Measurements from ENCODE around the gene SPAG16.

SPAG16 gene

DNA sequence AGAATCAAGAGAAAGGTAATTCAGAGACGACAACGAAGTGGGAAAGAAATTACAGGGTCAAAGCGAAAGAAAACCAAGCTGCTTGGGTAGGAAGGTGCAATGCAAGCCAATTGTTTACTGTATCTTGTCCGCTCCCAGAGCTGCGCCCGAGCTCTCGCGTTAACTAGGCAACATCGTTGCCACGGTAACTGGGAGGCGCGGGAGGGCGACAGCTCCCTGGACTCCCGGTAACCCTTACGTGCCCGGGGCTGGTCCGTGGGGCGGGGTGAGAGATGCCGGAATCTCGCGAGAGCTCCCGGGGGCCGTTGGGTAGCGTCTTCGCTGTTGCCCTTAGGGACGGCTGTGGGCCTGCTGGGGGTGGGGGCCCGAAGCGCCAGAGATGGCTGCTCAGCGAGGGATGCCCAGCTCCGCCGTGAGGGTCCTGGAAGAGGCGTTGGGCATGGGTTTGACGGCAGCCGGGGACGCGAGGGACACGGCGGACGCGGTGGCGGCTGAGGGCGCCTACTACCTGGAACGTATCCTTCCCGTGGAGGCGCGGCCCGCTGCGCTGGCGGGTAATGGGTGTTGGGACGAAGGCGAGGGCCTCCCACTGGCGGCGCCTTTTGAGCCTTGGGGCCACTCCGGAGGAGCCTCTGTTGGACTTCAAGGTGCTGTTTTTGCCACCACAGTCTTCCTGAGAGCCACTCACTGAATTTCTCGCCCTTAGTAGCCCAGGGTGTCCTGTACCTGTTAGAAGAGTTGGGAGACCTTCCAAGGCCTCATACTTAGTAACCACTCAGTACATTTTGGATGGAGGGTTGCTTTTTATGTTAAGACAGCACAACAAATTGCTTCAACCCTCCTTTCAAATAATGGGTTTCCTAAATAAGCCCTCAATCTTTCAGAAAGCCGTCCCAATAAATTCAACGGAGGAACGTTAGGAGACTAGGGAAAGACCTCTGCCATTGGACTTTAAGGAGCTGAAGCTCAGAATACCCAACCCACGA is at the start of gene SPAG16:
TSS of gene SPAG16 (plus strand) at position 360 of the 986 bp plus-strand sequence.
- DNase-seq (ENCODE audit: extremely low read depth in 1 of 2, low read depth in 1 of 2): peak; percentile 92

DNA sequence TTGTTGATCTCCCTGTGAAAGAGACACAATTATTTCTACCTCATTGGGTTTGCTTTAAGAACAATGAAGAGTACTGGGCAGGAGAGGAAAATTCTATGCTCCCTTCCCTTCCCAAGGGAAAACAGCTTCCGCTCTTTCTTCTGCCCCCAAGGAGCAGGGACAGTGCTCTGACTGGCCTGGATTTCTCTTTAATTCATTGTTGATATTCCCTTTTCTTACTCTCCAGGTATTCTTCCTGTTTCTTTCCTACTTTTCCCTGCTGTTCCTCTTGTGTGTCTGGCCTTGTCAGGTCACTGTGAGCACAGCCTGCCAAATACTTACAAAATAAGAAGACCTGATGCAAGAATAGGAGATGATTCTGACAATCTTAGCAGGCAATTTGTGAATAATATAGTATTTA is 49.6 kb upstream of the SPAG16 start:
- DNase-seq (ENCODE audit: extremely low read depth in 1 of 2, low read depth in 1 of 2): no peak

DNA sequence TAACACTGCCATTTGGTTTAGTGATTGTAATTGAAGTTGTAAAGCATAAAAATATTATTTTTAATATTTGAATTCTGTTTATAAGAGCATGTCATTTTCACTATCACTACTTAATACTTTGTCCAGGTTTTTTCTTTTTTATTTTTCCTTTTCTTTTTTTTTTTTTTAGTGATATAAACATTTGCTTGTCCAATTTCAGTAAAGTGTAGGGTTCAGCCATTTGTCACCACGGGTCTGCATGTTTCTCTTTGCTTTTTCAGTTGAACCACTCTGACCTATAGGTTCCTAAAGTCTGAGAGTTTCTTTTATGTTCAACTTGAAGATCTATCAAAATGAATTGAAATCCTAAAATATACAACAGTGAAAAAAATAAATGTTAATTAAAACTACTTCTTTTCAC is 48.5 kb upstream of the SPAG16 start:
- no peak for DNase-seq (ENCODE audit: extremely low read depth in 1 of 2, low read depth in 1 of 2)

DNA sequence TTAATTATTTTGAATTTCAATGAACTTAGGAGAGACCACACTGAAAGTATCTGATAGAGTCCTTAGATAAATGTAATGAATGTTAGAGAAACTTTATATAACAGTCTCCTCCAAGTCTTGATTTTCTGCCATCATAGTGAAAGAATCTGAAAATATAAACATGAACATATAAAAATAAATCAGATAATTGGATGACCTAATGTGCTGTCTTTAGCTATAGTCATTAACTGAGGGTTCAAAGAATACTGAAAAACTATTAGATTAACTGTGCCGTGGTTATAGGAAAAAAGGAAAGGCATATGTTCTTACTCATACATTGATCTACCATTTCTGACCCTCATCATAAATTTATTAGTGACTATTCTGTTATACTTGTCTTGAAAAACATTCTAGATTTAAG is 47.0 kb upstream of the SPAG16 start:
- DNase-seq (ENCODE audit: extremely low read depth in 1 of 2, low read depth in 1 of 2): no peak

DNA sequence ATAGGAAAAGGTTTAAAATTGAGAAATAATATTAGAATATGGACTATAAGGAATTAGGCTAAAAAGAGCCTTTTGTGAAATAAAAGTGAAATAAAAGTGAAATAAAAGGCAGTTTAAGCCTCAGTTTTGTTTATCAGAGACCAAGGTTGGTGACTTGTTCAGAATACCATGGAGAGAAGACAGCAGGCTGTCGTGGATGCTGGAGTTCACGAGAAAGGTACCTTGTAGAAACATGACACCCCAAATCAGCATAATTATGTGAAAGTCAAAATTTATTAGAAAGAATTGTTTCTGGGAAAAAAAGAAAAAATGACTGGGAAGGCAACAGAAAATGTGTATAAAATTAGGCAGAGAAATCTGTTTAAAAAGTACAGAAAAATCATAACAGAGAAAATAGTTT is 46.5 kb upstream of the SPAG16 start:
- DNase-seq (ENCODE audit: extremely low read depth in 1 of 2, low read depth in 1 of 2): no peak

DNA sequence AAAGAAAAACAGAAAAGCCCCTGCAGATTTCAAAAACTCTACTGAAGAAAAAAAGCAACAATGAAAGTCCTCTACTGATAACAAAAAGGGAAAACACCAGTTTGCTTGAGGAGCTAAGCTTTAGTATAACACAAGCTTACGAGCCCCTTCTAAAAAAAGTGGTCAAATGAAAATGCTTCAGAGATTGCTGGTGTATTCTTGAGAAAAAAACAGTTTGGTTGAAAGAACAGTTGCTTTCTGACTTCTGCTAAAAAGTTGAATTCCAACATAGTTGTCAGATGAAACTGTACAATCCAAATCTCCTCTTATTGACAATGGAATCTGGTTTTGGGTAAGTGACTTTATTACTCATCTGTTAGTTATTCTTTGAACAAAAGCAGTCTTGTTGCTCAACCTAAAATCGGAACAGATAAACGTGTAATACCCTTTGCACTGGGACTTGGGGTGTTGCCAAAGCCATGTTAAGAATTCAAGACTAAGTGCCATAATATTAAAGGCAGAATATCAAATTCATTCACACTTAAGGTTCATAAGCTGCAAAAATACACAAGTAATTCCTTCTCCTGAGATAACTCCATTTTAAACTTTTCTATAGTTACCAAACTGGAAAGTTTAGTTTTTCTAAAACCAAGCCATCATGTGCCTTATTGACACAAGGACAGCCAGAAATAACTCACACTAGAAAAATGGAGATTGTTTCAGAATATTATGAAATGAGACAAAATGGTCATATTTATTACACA is 45.3 kb upstream of the SPAG16 start:
- no peak for DNase-seq (ENCODE audit: extremely low read depth in 1 of 2, low read depth in 1 of 2)

DNA sequence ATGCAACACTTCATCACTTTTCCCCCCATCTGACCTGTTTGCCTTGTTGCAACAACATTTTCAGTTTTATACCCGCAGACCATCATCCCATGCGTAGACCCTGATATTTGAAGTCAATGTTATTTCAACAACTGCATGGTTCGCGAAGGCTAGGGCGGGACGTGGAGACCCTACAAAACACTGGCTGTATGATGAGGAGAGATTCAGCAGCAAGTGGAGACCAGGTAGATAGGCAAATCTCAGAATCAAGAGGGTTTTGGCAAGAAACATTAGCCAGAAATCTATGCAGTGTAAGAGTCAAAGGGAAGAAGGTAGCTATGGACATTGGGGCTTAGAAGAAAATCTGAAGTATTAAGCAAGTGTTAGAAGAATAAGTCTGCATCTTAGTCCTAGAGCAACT is 42.4 kb upstream of the SPAG16 start:
- no peak for DNase-seq (ENCODE audit: extremely low read depth in 1 of 2, low read depth in 1 of 2)

DNA sequence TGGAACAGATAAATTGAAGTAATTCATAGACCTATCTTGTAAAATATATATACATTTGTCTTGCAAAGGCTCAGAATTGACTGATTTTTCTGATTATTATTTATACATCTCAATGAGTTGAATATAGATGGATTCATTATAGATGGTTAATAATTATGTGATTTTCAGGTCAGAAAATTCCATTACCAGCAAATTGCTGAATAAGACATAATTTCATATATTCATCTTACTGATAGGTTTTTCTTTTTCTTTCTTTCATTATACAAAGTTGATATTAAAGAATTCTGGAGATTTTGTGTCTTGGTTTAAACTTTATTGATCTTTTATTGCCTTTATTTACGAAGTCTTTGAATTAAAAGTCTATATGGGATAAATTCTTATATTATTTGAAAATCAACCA is 41.6 kb upstream of the SPAG16 start:
- no peak for DNase-seq (ENCODE audit: extremely low read depth in 1 of 2, low read depth in 1 of 2)

DNA sequence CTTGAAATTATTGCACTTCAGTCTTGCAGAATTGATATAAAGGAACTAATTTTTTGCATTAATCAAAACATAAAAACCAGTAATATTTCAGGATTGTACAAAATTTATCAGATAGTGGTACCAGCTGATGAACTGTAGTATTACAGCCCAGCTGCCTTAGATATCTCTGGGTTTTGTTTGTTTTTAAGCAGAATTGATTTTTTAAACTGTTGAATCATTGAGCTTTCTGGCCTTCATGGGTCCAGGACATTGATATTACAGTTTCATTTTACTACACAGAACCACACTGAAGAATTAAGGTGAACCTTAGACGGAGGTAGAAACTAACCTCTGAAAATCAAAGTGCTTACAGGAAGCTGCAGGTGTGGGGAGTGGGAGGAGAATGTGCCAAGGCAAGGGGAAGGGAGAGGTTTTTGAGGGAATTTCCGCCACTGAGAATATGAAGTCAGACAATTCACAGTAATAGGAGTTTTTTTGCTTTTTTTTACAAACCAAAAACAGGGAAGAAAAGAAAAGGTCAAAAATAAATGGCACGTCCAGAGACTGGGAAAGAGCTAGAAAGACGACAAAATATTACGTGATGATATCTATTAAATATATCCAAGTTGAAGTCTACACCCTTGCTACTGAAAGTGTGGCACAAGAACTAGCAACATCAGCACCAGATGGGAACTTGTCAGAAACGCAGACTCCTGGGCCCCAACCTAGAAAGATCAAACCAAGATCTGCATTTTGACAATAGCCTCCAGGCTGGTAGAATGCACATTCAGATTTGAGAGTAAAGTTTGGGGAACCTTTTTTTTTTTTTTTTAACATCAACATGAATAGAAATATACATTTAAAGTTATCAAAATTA is 40.8 kb upstream of the SPAG16 start:
- no peak for DNase-seq (ENCODE audit: extremely low read depth in 1 of 2, low read depth in 1 of 2)

DNA sequence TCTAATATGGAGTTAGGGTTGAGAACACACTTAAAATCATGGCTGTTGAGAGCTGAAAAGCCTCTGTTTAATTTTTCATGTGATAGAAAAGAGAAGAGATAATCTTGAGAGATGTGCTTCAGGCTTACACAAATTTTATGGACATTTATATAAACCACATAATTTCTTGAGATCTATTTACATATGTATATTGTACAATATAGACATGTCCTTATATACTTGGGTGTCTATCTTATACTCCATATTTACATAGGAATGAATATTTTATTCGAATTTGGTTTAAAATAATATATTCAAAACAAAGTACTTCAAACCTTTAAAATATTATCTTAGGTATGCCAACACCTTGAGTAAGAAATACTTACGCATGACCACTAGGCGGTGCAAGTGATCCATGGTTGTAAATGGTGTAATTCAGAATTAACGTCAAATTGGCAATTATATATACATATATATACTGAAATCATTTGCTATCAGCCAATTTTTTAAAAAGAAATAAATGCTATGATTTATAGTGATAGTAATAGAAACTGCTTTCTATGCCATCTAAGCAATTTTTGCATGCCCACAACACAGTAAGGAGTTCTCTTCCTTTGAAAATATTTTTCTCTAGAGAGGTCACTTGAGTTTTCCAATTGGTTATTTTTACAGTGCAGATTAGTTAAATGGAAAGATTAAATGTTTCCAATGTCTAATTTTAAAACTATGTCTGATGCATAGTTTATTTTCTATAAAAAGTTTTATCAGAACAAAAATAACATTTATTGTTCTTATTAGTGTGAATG is 37.6 kb upstream of the SPAG16 start:
- DNase-seq (ENCODE audit: extremely low read depth in 1 of 2, low read depth in 1 of 2): peak in 1 of 2 donors; percentile 35

DNA sequence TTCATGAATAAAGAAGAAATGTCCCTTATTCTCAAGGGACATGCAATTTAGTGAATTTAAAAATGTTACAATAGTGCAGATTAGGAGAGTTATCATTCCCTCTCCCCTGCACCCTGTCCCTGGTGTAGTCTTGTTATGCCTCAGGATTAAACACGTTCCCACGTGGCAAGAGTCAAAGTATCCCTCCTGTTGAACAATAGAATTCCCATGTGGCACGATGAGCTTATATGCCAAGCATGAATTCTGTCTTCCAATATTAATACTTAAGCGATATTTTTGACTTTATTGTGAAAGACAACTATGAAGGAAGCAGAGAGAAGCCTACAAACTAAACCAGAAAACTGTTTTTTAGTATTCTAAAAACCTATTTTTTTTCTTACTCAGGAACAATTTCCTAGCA is 36.7 kb upstream of the SPAG16 start:
- DNase-seq (ENCODE audit: extremely low read depth in 1 of 2, low read depth in 1 of 2): no peak

DNA sequence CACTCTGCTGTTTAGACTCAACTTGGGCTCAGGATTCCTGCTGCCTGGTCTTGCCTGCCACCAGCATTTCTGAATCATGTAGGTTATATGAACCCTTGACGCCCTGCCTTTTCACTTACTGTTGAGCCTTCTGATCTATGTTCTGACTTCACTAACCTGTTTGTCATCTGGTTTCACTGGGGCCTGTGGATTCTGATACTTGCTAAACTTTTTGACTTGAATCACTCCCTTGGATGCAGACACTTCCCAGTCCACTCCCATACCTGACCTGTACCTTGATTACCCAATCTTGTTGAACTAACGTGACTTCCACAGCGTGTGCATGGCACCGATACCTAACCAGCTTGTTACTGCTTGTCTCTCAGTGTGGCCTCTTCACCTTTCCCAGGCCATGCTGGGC is 35.6 kb upstream of the SPAG16 start:
- DNase-seq (ENCODE audit: extremely low read depth in 1 of 2, low read depth in 1 of 2): no peak

DNA sequence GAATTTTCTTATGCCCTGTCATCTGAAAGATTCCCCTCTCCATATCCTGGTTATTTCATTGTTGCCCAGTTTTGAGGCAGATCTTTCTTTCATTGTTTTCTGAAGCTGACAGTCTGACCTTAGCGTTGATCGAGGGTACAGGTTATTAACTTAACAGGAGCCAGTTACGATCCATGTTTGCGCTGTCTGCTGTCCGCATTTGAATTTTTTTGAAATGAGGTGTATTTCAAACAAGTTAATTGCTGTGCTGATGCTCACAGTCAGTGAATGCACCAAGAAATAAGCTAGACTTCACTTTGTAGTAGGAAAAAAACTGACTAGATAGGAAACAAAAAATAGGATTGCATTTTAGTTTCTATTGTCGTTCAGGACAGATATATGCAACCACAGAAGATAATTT is 34.8 kb upstream of the SPAG16 start:
- DNase-seq (ENCODE audit: extremely low read depth in 1 of 2, low read depth in 1 of 2): no peak

DNA sequence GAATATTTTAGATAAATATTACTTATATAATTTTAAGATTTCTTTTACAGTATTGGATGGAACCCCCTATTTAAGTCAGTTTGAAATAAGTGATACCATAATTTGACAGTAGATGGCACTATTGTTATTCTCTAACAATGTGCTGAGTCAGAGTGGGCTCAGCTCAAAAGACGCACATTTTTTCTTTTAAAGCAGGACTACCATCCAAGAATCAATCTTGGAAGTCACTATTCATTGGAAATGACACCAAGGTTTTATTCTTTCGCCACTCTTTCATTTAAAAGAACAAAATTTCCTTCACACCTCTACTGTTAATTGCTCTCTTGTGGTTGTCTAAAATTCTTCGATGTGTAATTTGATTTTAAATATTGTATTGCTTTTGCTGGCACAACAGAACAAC is 32.6 kb upstream of the SPAG16 start:
- DNase-seq (ENCODE audit: extremely low read depth in 1 of 2, low read depth in 1 of 2): no peak

DNA sequence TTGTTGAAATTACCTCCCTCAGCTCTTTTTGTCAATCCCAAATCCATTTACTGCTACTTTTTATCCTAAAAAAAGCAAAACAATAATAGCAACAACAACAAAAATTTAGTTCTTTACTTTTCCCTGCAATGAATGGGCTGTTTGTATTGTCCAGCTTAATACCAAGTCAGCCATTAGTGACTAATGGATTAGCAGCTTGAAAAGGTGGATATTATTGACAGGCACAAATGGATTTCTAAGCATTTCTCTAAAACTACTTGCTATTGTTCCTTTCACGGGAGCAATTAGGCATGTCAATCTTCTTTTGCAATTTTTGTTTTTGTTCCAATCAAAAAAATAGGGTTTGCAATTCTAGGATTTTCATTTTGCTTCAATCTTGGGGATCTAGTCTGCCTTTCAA is 32.1 kb upstream of the SPAG16 start:
- DNase-seq (ENCODE audit: extremely low read depth in 1 of 2, low read depth in 1 of 2): no peak

DNA sequence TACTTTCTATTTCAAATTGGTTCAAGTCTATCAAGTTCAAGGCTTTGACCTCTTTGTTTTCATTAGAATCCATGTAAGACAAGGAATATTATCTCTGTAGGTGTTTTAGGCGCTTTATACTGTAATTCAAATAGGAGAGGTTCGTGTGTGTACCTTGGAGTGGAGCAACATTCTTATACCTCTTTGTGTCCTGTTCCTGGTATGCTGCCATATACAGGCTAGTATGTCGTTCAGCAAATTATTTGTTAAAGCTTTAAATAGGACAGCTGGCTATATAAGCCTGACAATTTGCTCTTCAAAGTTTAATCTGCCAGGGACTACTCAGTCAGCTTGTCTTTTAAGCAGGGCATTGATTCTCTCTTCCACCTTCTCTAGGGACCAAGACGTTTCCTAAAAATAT is 31.1 kb upstream of the SPAG16 start:
- DNase-seq (ENCODE audit: extremely low read depth in 1 of 2, low read depth in 1 of 2): no peak

DNA sequence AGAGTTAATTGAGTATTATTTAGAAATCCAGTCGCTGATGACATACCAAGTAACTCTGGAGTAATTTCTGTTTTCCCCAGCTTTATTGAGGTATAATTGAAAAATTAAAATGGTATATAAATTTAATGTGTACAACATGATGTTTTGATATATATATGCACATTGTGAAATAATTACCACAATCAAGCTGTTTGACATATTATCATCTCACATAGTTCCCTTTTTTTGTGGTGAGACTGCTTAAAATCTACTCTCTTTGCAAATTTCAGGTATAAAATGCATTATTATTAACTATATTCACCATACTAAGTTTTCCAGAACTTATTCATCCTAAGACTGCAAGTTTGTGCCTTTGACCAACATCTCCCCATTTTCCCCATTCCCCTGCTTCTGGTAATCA is 25.0 kb upstream of the SPAG16 start:
- DNase-seq (ENCODE audit: extremely low read depth in 1 of 2, low read depth in 1 of 2): no peak

DNA sequence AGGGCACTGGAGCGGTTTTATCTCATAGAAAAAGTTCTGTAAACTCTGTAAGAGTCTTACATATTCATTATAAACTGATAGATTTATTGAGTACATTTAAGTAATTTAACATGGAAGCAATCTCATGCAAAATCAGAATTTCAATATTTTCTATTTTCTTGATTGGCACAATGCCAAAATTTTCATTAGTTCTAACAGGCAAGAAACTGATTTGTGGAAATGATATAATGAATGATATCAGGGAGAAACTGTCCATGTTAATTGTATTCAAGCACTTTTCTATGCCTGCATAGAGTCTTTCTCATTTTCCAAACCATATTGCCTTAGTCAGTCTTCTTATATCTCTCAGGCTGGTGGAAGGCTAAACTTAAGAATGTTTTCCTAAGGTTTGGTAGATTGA is 23.0 kb upstream of the SPAG16 start:
- DNase-seq (ENCODE audit: extremely low read depth in 1 of 2, low read depth in 1 of 2): no peak

DNA sequence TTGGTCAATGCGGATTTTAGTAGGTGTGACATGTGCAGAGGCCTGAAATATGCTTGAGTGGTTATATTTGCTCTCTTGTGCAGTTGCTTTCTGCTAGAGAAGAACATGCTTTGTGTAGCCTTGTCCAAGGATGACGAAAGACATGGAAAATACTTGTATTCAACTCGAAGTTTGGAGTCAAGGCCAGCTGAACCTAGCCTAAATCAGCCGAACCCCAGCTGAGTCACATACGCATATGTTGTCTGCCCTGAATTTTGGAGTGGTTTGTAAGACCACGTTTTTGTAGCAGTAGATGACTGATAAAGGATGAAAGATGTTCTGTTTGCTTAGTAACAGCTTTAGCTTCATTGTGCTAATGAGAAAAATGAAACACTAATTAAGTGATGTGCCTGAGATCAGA is 22.5 kb upstream of the SPAG16 start:
- DNase-seq (ENCODE audit: extremely low read depth in 1 of 2, low read depth in 1 of 2): no peak

DNA sequence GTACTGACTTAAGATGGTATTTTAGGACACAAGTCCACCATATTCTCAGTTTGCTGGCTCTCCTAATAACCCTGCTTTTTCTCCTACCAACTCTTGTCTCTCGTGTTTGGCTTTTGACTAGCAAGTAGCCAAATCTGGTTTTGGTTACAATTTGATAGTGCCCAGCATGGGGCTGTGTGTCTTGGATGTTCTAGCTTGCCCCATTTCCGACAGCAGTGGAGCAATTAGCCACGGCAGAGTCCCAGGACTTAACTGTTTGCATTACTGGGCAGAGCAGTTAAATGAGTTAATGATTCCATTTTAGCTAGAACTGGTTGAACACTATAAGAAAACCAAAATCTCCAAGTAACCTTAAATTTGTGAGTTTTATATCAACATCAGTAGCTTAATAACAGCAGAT is 18.6 kb upstream of the SPAG16 start:
- DNase-seq (ENCODE audit: extremely low read depth in 1 of 2, low read depth in 1 of 2): no peak

Measured in activated CD8-positive, alpha-beta memory T cell treated with anti-CD3 and anti-CD28 coated beads for 1 hour (primary cell).